Measurements from ENCODE around the gene MEIOSIN. TPM values are rescaled to one million over a fixed set of nuclear protein-coding genes. Genes with fewer than 3 reads are reported as not detected.

MEIOSIN gene
- total RNA-seq, 4 donors from 2014 or later = not detected

- Histone ChIP-seq H3K4me3 (peak overlapping the region; percentile 46 to 86 (median 62)), H3K27ac (peak overlapping the region; percentile 86 to 98 (median 94)), H3K4me1 (peaks cover 17 to 43% (median 37%) of the 10 kb centered on the region in 4 donors), H3K36me3 (no peaks in the 10 kb centered on the region), H3K9me3 (no peaks in the 10 kb centered on the region), H3K27me3 (no peaks in the 10 kb centered on the region)
- TF ChIP-seq POLR2AphosphoS5 (IDR thresholded peaks at IDR 0.05) (no peak), POLR2A (IDR thresholded peaks at IDR 0.05) (no peak), CTCF (IDR thresholded peaks at IDR 0.05) (no peak), EP300 (IDR thresholded peaks at IDR 0.05; ENCODE audit: low read depth) (no peak)
- 0% methylated on average over 28 of the region's 28 CpGs; no CpG with 5 or more reads in 1 of the 2 donors for WGBS, 2 donors (ENCODE audit: low coverage in 1 of 2)
- peak; percentile 65 for DNase-seq
- intact Hi-C loops (cut with DNase I; ENCODE audit: low total_unique reads) = loop anchor here (10.0 kb wide), 1 partner anchor 55 kb away; no protein-coding TSS in a partner anchor
- in situ Hi-C loops (cut with MboI; ENCODE audit: low pct_ligation_motif_present in 1 of 4, low pct_unique_long_range_greater_than_20kb in 1 of 4, low sequenced_read_pairs in 3 of 4) = no loop called here
These were observed 36.6 kb downstream of the MEIOSIN start for GRCh38 chr19:45769821-45770191.

GRCh38 chr19:45770192-45771101, 37.2 kb downstream of the MEIOSIN start:
- H3K36me3 ChIP-seq = no peaks in the 10 kb centered on the region
- intact Hi-C loops (cut with DNase I; ENCODE audit: low total_unique reads) (no loop called here), in situ Hi-C loops (cut with MboI; ENCODE audit: low pct_ligation_motif_present in 1 of 4, low pct_unique_long_range_greater_than_20kb in 1 of 4, low sequenced_read_pairs in 3 of 4) (no loop called here)
- no peaks in the 10 kb centered on the region for H3K9me3 ChIP-seq
- 4% methylated on average over 16 of the region's 79 CpGs; no CpG with 5 or more reads in 1 of the 2 donors for WGBS, 2 donors (ENCODE audit: low coverage in 1 of 2)
- peak overlapping the region; percentile 86 to 98 (median 94) for H3K27ac ChIP-seq
- H3K4me1 ChIP-seq = peaks cover 10 to 37% (median 34%) of the 10 kb centered on the region in 4 donors
- DNase-seq = peak; percentile 97
- peak; percentile 93 to 98 (median 97) for TF ChIP-seq CTCF (IDR thresholded peaks at IDR 0.05)
- TF ChIP-seq POLR2A (IDR thresholded peaks at IDR 0.05) = peak; percentile 59
- peak; percentile 26 to 79 (median 70) for TF ChIP-seq POLR2AphosphoS5 (IDR thresholded peaks at IDR 0.05)
- no peak for TF ChIP-seq EP300 (IDR thresholded peaks at IDR 0.05; ENCODE audit: low read depth)
- H3K27me3 ChIP-seq = no peaks in the 10 kb centered on the region
- H3K4me3 ChIP-seq = peak overlapping the region; percentile 46 to 86 (median 62)

GRCh38 chr19:45771311-45771933, 38.2 kb downstream of the MEIOSIN start:
- no peak for DNase-seq
- in situ Hi-C loops (cut with MboI; ENCODE audit: low pct_ligation_motif_present in 1 of 4, low pct_unique_long_range_greater_than_20kb in 1 of 4, low sequenced_read_pairs in 3 of 4) = no loop called here
- peak overlapping the region; percentile 86 to 98 (median 94) for H3K27ac ChIP-seq
- WGBS, 2 donors (ENCODE audit: low coverage in 1 of 2) = 80 to 82% methylated on average over 25 to 40 of the region's 46 CpGs
- peak overlapping the region in 2 of 4 donors; percentile 26 to 75 for H3K4me3 ChIP-seq
- no peaks in the 10 kb centered on the region for H3K36me3 ChIP-seq
- peaks cover under 1 to 30% (median 25%) of the 10 kb centered on the region in 4 donors for H3K4me1 ChIP-seq
- H3K9me3 ChIP-seq = no peaks in the 10 kb centered on the region
- TF ChIP-seq EP300 (IDR thresholded peaks at IDR 0.05; ENCODE audit: low read depth) = no peak
- no peak for TF ChIP-seq POLR2A (IDR thresholded peaks at IDR 0.05)
- TF ChIP-seq CTCF (IDR thresholded peaks at IDR 0.05) = no peak
- TF ChIP-seq POLR2AphosphoS5 (IDR thresholded peaks at IDR 0.05) = no peak
- intact Hi-C loops (cut with DNase I; ENCODE audit: low total_unique reads) = no loop called here
- no peaks in the 10 kb centered on the region for H3K27me3 ChIP-seq

Data from transverse colon (tissue), 4 donors.